Mesendoderm (in vitro differentiated cells): ENCODE measurements around the gene CALCOCO1.
"Not testable (repeated sequence)": the region's sequence is repeated elsewhere in the genome, so short reads cannot be mapped to it uniquely, and the experiment has no call there.

Experiments
- DNase-seq: peaks from one replicate; pipeline ENCODE4 v3.0.0; 2013
- H2AK5ac ChIP-seq: 2 replicates; pipeline ENCODE4 v1.6.1; 2013; ENCODE audit warnings: low read length, inconsistent platforms
- H2BK120ac ChIP-seq: 2 replicates; pipeline ENCODE4 v1.6.1; 2013; ENCODE audit warnings: low read depth, mild to moderate bottlenecking, low read length, moderate library complexity, mixed read lengths
- H2BK15ac ChIP-seq: replicated peaks from 2 replicates; pipeline ENCODE4 v1.6.1; 2013; ENCODE audit warnings: low read depth, mild to moderate bottlenecking, moderate library complexity
- H2BK5ac ChIP-seq: 2 replicates; pipeline ENCODE4 v1.6.1; 2013; ENCODE audit warnings: low read length, inconsistent platforms
- H3K18ac ChIP-seq: 2 replicates; pipeline ENCODE4 v1.6.1; 2013; ENCODE audit warnings: mild to moderate bottlenecking, low read length, mixed read lengths
- H3K23ac ChIP-seq: one replicate; pipeline ENCODE4 v1.6.1; 2013; ENCODE audit warnings: low read length
- H3K27ac ChIP-seq: 2 replicates; pipeline ENCODE4 v1.5.1; 2013; ENCODE audit warnings: low read depth, mild to moderate bottlenecking, inconsistent platforms, low read length, moderate library complexity
- H3K27me3 ChIP-seq: 2 replicates; pipeline ENCODE4 v1.6.1; 2013; ENCODE audit warnings: low read length, control low read depth, mild to moderate bottlenecking, inconsistent platforms; ENCODE audit not compliant: insufficient read depth, poor library complexity
- H3K36me3 ChIP-seq: 2 replicates; pipeline ENCODE4 v1.6.1; 2013; ENCODE audit warnings: low read length, inconsistent platforms; ENCODE audit not compliant: control insufficient read depth, insufficient read depth
- H3K4ac ChIP-seq: one replicate; pipeline ENCODE4 v1.6.1; 2013; ENCODE audit warnings: low read depth, mild to moderate bottlenecking, low read length, moderate library complexity
- H3K4me1 ChIP-seq: 2 replicates; pipeline ENCODE4 v1.6.1; 2013; ENCODE audit warnings: low read depth, low read length, inconsistent platforms; ENCODE audit not compliant: control insufficient read depth
- H3K4me2 ChIP-seq: 2 replicates; pipeline ENCODE4 v1.6.1; 2013; ENCODE audit warnings: low read length
- H3K4me3 ChIP-seq: 2 replicates; pipeline ENCODE4 v1.5.1; 2013; ENCODE audit warnings: mild to moderate bottlenecking, low read length
- H3K56ac ChIP-seq: one replicate; pipeline ENCODE4 v1.6.1; 2013; ENCODE audit warnings: low read length
- H3K79me1 ChIP-seq: 2 replicates; pipeline ENCODE4 v1.6.1; 2013; ENCODE audit warnings: low read length, inconsistent platforms
- H3K79me2 ChIP-seq: 2 replicates; pipeline ENCODE4 v1.6.1; 2013; ENCODE audit warnings: mild to moderate bottlenecking, low read length; ENCODE audit not compliant: control insufficient read depth, insufficient read depth
- H3K9ac ChIP-seq: 2 replicates; pipeline ENCODE4 v1.6.1; 2013; ENCODE audit warnings: low read length, inconsistent platforms
- H4K5ac ChIP-seq: one replicate; pipeline ENCODE4 v1.6.1; 2013; ENCODE audit warnings: low read length
- H4K8ac ChIP-seq: one replicate; pipeline ENCODE4 v1.6.1; 2013; ENCODE audit warnings: low read depth, mild to moderate bottlenecking, control low read depth, low read length, moderate library complexity
- WGBS: extraction: QIAGEN DNeasy Blood & Tissue Kit; methylation state at CpG from one replicate; pipeline ENCODE4 v1.1.7; 2013; ENCODE audit warnings: low lambda C conversion rate, missing lambda C conversion rate; ENCODE audit not compliant: insufficient coverage; ENCODE audit errors: extremely low coverage; 5-methylcytosine and 5-hydroxymethylcytosine counted together

The CALCOCO1 gene

GRCh38 chr12:53688134-53688533 lies 39.1 kb downstream of the CALCOCO1 start:
- Histone ChIP-seq H3K79me1 (no peaks in the 10 kb centered on the region), H3K4ac (no peak overlapping the region), H3K4me3 (no peak overlapping the region), H2BK15ac (no peak overlapping the region), H3K4me1 (no peaks in the 10 kb centered on the region), H3K27ac (no peak overlapping the region), H2BK5ac (no peak overlapping the region), H2BK120ac (no peak overlapping the region), H3K36me3 (no peaks in the 10 kb centered on the region), H3K9ac (no peak overlapping the region), H2AK5ac (no peak overlapping the region), H3K27me3 (no peaks in the 10 kb centered on the region), H3K4me2 (no peak overlapping the region), H4K8ac (no peak overlapping the region), H3K23ac (no peak overlapping the region), H3K79me2 (no peaks in the 10 kb centered on the region), H3K18ac (no peak overlapping the region), H4K5ac (no peak overlapping the region), H3K56ac (no peak overlapping the region)
- WGBS: no CpG with 5 or more reads among the region's 4 CpGs
- no peak for DNase-seq

GRCh38 chr12:53686436-53686835 lies 40.8 kb downstream of the CALCOCO1 start:
- Histone ChIP-seq H3K4me1 (no peaks in the 10 kb centered on the region), H2BK120ac (no peak overlapping the region), H3K18ac (no peak overlapping the region), H3K79me2 (no peaks in the 10 kb centered on the region), H3K56ac (no peak overlapping the region), H3K79me1 (no peaks in the 10 kb centered on the region), H4K8ac (no peak overlapping the region), H4K5ac (no peak overlapping the region), H3K4me2 (no peak overlapping the region), H3K23ac (no peak overlapping the region), H3K27ac (no peak overlapping the region), H3K36me3 (no peaks in the 10 kb centered on the region), H3K27me3 (no peaks in the 10 kb centered on the region), H3K4me3 (no peak overlapping the region), H2BK5ac (no peak overlapping the region), H2AK5ac (no peak overlapping the region), H2BK15ac (no peak overlapping the region), H3K4ac (no peak overlapping the region), H3K9ac (no peak overlapping the region)
- no peak for DNase-seq
- no CpG with 5 or more reads among the region's 3 CpGs for WGBS

- no peaks in the 10 kb centered on the region for H3K27me3 ChIP-seq
- H3K27ac ChIP-seq: no peak overlapping the region
- no peaks in the 10 kb centered on the region for H3K36me3 ChIP-seq
- H3K9ac ChIP-seq: no peak overlapping the region
- no peak overlapping the region for H3K4ac ChIP-seq
- H4K5ac ChIP-seq: no peak overlapping the region
- no CpG with 5 or more reads among the region's 3 CpGs for WGBS
- no peak for DNase-seq
- H2BK15ac ChIP-seq: no peak overlapping the region
- no peak overlapping the region for H3K4me3 ChIP-seq
- no peaks in the 10 kb centered on the region for H3K79me1 ChIP-seq
- no peak overlapping the region for H2AK5ac ChIP-seq
- no peak overlapping the region for H3K23ac ChIP-seq
- no peak overlapping the region for H3K56ac ChIP-seq
- H3K4me1 ChIP-seq: no peaks in the 10 kb centered on the region
- no peak overlapping the region for H4K8ac ChIP-seq
- no peak overlapping the region for H3K18ac ChIP-seq
- no peaks in the 10 kb centered on the region for H3K79me2 ChIP-seq
- H2BK120ac ChIP-seq: no peak overlapping the region
- no peak overlapping the region for H3K4me2 ChIP-seq
- no peak overlapping the region for H2BK5ac ChIP-seq
Observed at GRCh38 chr12:53684654-53685220, 42.5 kb downstream of the CALCOCO1 start.

DNA sequence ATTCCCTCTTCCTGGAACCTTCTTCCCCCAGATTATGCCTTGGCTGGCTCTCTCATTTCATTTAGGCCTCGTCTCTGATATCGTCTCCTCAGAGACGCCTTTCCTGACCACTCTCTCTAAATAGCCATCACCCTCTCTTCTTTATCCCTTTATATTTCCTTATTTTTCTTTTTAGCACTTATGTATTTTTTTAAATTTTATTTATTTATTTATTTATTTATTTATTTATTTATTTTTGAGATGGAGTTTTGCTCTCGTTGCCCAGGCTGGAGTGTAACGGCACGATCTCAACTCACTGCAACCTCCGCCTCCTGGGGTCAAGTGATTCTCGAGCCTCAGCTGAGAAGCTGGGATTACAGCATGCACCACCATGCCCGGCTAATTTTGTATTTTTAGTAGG lies 43.3 kb downstream of the CALCOCO1 start:
- Histone ChIP-seq H3K79me1 (no peaks in the 10 kb centered on the region), H3K79me2 (no peaks in the 10 kb centered on the region), H3K56ac (no peak overlapping the region), H4K8ac (no peak overlapping the region), H3K27ac (no peak overlapping the region), H3K18ac (no peak overlapping the region), H2BK15ac (no peak overlapping the region), H3K36me3 (no peaks in the 10 kb centered on the region), H3K23ac (no peak overlapping the region), H3K4me3 (no peak overlapping the region), H3K4ac (no peak overlapping the region), H2BK5ac (no peak overlapping the region), H2AK5ac (no peak overlapping the region), H3K4me1 (no peaks in the 10 kb centered on the region), H4K5ac (no peak overlapping the region), H2BK120ac (no peak overlapping the region), H3K9ac (no peak overlapping the region), H3K4me2 (no peak overlapping the region), H3K27me3 (no peaks in the 10 kb centered on the region)
- WGBS: no CpG with 5 or more reads among the region's 9 CpGs
- DNase-seq: no peak

GRCh38 chr12:53683494-53683893 lies 43.8 kb downstream of the CALCOCO1 start:
- Histone ChIP-seq H2AK5ac (no peak overlapping the region), H3K56ac (peak overlapping the region; percentile 15), H3K79me2 (no peaks in the 10 kb centered on the region), H2BK5ac (no peak overlapping the region), H3K4ac (no peak overlapping the region), H3K23ac (no peak overlapping the region), H4K8ac (no peak overlapping the region), H3K27ac (no peak overlapping the region), H2BK15ac (no peak overlapping the region), H3K4me2 (no peak overlapping the region), H3K9ac (no peak overlapping the region), H3K4me1 (no peaks in the 10 kb centered on the region), H3K79me1 (no peaks in the 10 kb centered on the region), H4K5ac (no peak overlapping the region), H3K18ac (no peak overlapping the region), H3K4me3 (no peak overlapping the region), H3K36me3 (no peaks in the 10 kb centered on the region), H2BK120ac (no peak overlapping the region), H3K27me3 (no peaks in the 10 kb centered on the region)
- no peak for DNase-seq
- no CpG with 5 or more reads among the region's 2 CpGs for WGBS

DNA sequence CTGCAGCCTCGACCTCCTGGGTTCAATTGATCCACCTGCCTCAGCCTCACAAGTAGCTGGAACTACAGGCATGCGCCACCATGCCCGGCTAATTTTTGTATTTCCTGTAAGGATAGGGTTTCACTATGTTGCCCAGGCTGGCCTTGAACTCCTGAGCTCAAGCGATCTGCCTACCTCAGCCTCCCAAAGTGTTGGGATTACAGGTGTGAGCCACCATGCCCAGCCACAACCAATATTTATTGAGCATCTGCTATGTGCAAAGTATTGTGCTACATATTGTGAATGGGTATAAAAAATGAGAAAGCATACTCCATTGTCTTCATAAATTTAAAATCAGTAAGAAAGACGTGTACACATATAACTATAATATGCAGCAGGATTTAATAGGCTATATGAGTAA lies 47.2 kb downstream of the CALCOCO1 start:
- H2BK120ac ChIP-seq, H3K79me1 ChIP-seq, H3K36me3 ChIP-seq, H3K4ac ChIP-seq, H4K5ac ChIP-seq, H3K27me3 ChIP-seq, H3K56ac ChIP-seq, H3K4me3 ChIP-seq, H3K27ac ChIP-seq, H3K18ac ChIP-seq, H4K8ac ChIP-seq, H3K79me2 ChIP-seq, H3K4me2 ChIP-seq, H2BK15ac ChIP-seq, H3K9ac ChIP-seq, H2BK5ac ChIP-seq, H3K23ac ChIP-seq, H3K4me1 ChIP-seq, H2AK5ac ChIP-seq, DNase-seq: not testable (repeated sequence)
- no CpG with 5 or more reads among the region's 5 CpGs for WGBS
